Astrocyte of the cerebellum (primary cell): ENCODE data around the gene NAPSA.

Source experiments
- DNase-seq: peaks from one replicate; pipeline ENCODE4 v3.0.0-alpha.2; 2011; ENCODE audit warnings: low read depth
- H3K4me3 ChIP-seq: 2 replicates; pipeline ENCODE4 v1.5.1; 2011; ENCODE audit warnings: mild to moderate bottlenecking, low read depth, low read length, moderate library complexity
- in situ Hi-C: cut with HindIII; loops from 2 replicates; pipeline ENCODE4 v1.10.0; 2017; ENCODE audit warnings: low sequenced_read_pairs
- TF ChIP-seq, protein P1 (sequence below): IDR thresholded peaks from 2 replicates; pipeline ENCODE4 v1.5.1; 2012; ENCODE audit warnings: low read length, low read depth, moderate library complexity, mild to moderate bottlenecking; ENCODE audit errors: missing control alignments

NAPSA gene

DNA sequence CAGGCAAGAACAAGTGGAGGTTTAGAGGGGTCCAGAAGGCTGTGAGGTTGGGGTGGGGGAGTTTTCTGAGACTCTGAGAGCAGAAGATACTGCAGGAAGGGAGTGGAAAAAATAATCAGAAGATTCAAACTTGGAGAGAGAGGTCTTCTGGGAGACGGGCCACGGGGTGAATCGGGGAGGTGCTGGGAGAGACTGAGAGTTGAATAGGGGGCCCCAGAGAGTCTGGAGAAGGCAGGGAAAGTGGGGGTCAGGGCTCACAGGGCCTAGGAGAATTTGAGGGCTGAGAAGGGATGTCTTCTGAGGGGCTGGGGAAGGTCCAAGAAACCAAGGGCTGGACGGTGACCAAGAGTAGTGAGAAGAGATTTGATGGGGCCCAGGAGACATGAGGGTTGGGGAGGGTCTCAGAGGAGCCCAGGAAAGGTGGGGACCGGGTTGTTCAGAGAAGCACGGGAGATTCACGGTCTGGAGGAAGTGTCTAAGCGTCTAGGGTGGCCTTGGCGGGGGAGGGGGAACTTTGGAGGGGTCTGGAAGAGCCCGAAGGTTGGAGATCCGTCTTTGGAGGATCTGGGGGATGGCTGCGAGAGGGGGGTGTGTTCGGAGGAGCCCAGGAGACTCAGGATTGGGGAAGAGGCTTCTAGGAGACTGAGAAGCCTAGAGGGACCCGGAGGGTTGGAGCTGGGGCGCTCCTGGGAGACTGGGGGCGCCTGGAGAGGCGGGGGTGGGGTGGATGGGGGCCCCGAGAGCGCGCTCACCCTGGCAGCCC is 37.8 kb downstream of the NAPSA start:
- TF ChIP-seq, protein P1, sequence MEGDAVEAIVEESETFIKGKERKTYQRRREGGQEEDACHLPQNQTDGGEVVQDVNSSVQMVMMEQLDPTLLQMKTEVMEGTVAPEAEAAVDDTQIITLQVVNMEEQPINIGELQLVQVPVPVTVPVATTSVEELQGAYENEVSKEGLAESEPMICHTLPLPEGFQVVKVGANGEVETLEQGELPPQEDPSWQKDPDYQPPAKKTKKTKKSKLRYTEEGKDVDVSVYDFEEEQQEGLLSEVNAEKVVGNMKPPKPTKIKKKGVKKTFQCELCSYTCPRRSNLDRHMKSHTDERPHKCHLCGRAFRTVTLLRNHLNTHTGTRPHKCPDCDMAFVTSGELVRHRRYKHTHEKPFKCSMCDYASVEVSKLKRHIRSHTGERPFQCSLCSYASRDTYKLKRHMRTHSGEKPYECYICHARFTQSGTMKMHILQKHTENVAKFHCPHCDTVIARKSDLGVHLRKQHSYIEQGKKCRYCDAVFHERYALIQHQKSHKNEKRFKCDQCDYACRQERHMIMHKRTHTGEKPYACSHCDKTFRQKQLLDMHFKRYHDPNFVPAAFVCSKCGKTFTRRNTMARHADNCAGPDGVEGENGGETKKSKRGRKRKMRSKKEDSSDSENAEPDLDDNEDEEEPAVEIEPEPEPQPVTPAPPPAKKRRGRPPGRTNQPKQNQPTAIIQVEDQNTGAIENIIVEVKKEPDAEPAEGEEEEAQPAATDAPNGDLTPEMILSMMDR = no peak
- DNase-seq = no peak
- H3K4me3 ChIP-seq = no peak overlapping the region
- in situ Hi-C loops = no loop called here

DNA sequence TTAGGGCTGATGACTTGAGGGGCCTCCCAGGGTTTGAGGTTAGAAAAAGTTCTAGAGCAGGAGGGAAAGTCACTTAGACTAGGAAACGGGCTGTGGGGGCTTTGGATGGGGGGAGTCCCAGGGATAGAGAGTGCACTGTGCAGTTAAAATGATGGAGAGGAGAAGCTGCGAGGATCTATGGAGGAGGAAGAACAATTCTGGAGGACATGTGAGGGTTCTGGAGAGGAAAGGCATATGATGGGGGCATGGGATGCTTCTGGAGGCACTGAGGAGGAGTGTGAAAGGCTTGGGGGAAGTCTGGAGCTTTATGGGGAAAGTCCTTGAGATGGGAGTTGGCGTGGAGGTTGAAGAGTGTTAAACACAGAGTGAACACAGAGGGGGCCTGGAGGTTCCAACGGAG is 38.4 kb downstream of the NAPSA start:
- no peak overlapping the region for H3K4me3 ChIP-seq
- in situ Hi-C loops = no loop called here
- TF ChIP-seq, protein P1 = no peak
- no peak for DNase-seq

DNA sequence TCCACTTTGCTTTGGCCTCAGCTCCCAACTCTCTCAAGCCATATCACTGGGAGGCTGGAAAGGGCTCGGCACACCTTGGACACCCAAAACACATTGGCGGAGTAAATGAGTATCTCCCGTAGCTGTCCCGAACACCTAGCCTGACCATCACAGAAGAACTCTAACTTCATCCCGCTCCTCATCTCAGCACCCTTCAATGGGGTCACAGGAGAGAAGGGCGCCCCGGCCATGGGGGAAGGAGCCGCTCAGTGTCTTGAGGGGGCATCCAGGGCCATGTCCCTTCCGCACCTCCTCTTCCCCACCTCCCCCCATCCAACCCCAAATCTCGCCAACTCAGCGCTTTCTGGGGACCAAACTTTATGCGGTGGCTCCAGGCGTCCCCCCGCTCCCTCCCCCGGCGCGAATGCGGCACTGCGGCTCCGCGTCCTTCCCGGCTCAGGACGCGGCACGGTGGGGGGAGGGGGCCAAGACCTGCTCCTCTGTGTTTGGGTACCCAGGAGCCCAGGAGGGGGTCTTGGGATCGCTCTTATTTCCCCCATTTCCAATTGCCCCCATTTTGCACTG is 39.3 kb downstream of the NAPSA start:
- no peak for DNase-seq
- H3K4me3 ChIP-seq = no peak overlapping the region
- in situ Hi-C loops = no loop called here
- TF ChIP-seq, protein P1 = no peak

DNA sequence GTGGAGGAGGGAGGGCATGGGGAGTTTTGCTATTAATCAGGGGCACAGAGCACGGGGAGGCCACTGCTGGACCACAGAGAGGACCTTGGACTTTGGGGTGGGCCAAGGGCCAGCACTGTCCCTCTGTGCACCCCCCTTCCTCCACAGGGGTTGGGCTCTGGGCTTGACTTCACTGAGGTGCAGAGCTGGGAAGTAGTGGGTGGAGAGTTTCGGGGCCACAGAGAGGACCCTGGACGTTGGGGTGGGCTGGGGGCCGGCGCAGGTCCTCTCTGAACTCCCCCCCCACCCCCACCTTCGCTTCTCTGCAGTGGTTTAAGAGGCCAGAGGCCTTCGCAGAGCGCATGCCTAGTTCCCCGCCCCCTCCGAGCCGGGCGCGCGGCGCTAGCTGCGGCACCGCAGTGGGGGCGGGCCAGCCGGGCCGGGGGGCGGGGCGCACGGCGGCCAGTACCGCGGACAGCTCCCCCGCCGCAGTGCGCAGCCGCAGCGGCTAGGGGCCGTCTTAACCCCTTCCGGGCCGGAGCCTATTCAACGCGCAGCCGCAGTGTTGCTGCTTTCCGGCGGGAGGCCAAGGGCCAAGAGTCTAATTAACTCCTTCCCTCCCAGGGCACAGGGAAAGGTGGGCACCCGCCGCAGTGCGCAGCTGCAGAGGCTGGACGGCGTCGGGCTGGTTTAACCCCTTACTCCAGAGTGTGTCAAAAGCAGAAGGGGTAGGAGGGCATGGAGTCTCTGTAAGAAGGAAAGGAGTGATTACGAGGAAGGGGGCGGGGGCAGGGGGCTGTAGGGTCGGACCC is 39.9 kb downstream of the NAPSA start:
- no peak for DNase-seq
- TF ChIP-seq, protein P1 = no peak
- in situ Hi-C loops = no loop called here
- H3K4me3 ChIP-seq = no peak overlapping the region

DNA sequence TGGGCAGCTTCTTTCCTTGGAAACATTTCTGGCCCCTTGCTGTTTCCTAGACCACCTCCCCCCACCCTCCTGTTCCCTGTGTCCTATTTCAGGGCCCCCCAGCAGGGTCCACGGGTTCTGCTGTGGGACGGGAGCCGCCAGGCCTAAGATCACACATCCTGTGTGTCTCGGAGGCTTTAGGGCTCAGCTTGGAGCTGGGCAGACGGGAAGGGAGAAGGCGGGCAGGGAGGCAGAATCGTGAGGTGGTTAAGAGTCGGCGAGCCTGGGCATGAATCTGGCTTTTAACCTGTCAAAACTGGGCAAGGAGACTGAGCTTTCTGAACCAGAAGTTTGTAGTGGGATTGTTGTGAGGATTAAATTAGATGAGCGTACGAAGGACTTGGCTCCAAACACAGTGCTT is 41.1 kb downstream of the NAPSA start:
- no peak overlapping the region for H3K4me3 ChIP-seq
- TF ChIP-seq, protein P1 = no peak
- in situ Hi-C loops = no loop called here
- DNase-seq = no peak

DNA sequence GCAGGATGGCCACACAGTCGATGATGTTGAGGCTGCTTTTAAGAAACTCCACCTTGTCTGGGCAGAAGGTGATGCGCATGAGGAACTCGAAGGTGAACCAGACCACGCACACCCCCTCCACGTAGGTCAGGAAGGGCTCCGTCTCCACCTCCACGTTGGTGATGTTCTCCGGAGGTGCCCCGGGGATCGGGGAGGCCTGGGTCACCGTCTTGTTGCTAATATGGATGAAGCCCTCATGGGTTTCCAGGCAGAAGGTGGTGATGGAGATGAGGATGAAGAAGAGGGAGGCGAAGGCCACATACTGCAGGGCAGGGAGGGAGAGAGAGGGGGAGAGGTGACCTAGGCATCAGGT is 41.7 kb downstream of the NAPSA start:
- no peak overlapping the region for H3K4me3 ChIP-seq
- in situ Hi-C loops = no loop called here
- DNase-seq = no peak
- TF ChIP-seq, protein P1 = no peak
